ENCODE data around the gene LMO7. TPM values are rescaled to one million over a fixed set of nuclear protein-coding genes. Genes with fewer than 3 reads are reported as not detected.

The LMO7 gene
- total RNA-seq, 1 experiment from 2014 or later: 11.8 TPM

GRCh38 chr13:75744127-75744526 is 108.0 kb downstream of the LMO7 start:
- Histone ChIP-seq H3K36me3 (ENCODE audit: control insufficient read depth, insufficient read depth, low read length) (no peaks in the 10 kb centered on the region), H3K27ac (ENCODE audit: low read length) (no peak overlapping the region), H3K4me3 (ENCODE audit: low read depth in 2 of 2, low read length in 2 of 2) (no peak overlapping the region), H3K27me3 (ENCODE audit: control insufficient read depth, insufficient read depth, low read length) (no peaks in the 10 kb centered on the region), H3K9me3 (ENCODE audit: control insufficient read depth, insufficient read depth, low read depth, low read length) (no peaks in the 10 kb centered on the region), H3K4me1 (ENCODE audit: control insufficient read depth, insufficient read depth, low read length) (no peaks in the 10 kb centered on the region)
- ChIA-PET POLR2A (no interaction called here), CTCF (no interaction called here)
- no peak for ATAC-seq
- DNase-seq (ENCODE audit: low read depth, low spot score): no peak
- in situ Hi-C loops (cut with HindIII; ENCODE audit: low pct_unique_long_range_greater_than_20kb, low sequenced_read_pairs) (no loop called here), intact Hi-C loops (cut with micrococcal nuclease; ENCODE audit: unreplicated experiment) (no loop called here)
- no peak for TF ChIP-seq TCF7L2 (IDR thresholded peaks at IDR 0.05; ENCODE audit: low read depth, low read length)
- no peak for TF ChIP-seq POLR2AphosphoS5 (IDR thresholded peaks at IDR 0.05; ENCODE audit: low read depth, low read length)
- TF ChIP-seq, protein P1, sequence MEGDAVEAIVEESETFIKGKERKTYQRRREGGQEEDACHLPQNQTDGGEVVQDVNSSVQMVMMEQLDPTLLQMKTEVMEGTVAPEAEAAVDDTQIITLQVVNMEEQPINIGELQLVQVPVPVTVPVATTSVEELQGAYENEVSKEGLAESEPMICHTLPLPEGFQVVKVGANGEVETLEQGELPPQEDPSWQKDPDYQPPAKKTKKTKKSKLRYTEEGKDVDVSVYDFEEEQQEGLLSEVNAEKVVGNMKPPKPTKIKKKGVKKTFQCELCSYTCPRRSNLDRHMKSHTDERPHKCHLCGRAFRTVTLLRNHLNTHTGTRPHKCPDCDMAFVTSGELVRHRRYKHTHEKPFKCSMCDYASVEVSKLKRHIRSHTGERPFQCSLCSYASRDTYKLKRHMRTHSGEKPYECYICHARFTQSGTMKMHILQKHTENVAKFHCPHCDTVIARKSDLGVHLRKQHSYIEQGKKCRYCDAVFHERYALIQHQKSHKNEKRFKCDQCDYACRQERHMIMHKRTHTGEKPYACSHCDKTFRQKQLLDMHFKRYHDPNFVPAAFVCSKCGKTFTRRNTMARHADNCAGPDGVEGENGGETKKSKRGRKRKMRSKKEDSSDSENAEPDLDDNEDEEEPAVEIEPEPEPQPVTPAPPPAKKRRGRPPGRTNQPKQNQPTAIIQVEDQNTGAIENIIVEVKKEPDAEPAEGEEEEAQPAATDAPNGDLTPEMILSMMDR (IDR thresholded peaks at IDR 0.05): no peak
- no peak for TF ChIP-seq SIN3A (IDR thresholded peaks at IDR 0.05; ENCODE audit: borderline replicate concordance, insufficient read depth, low read depth, low read length)
- no peak for TF ChIP-seq REST (IDR thresholded peaks at IDR 0.05; ENCODE audit: insufficient read depth in 1 of 2, low read depth in 2 of 2, low read length in 1 of 2)
- BruUV-seq (replicated peaks): no TSS peak

DNA sequence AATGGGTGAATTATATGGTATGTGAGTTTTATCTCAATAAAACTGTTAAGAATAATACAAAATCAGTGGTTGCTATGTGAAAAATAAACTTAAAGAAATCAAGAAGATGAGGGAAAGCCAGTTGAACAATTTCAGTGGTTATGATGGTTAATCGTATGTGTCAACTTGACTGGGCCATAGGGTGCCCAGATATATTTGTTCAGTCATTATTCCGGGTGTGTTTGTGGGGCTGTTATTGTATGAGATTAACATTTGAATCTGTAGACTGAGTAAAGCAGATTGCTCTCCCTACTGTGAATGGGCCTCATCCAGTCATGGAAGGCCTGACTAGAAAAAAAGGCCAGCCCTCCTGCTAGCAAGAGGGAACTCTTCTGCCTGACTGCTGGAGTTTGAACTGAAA is 109.3 kb downstream of the LMO7 start:
- DNase-seq (ENCODE audit: low read depth, low spot score): no peak
- TF ChIP-seq, protein P1 (IDR thresholded peaks at IDR 0.05): no peak
- TF ChIP-seq TCF7L2 (IDR thresholded peaks at IDR 0.05; ENCODE audit: low read depth, low read length): no peak
- no peak for TF ChIP-seq POLR2AphosphoS5 (IDR thresholded peaks at IDR 0.05; ENCODE audit: low read depth, low read length)
- TF ChIP-seq SIN3A (IDR thresholded peaks at IDR 0.05; ENCODE audit: borderline replicate concordance, insufficient read depth, low read depth, low read length): no peak
- no peak for TF ChIP-seq REST (IDR thresholded peaks at IDR 0.05; ENCODE audit: insufficient read depth in 1 of 2, low read depth in 2 of 2, low read length in 1 of 2)
- BruUV-seq (replicated peaks): no TSS peak
- Histone ChIP-seq H3K27me3 (ENCODE audit: control insufficient read depth, insufficient read depth, low read length) (no peaks in the 10 kb centered on the region), H3K9me3 (ENCODE audit: control insufficient read depth, insufficient read depth, low read depth, low read length) (no peaks in the 10 kb centered on the region), H3K36me3 (ENCODE audit: control insufficient read depth, insufficient read depth, low read length) (no peaks in the 10 kb centered on the region), H3K4me1 (ENCODE audit: control insufficient read depth, insufficient read depth, low read length) (no peaks in the 10 kb centered on the region), H3K27ac (ENCODE audit: low read length) (no peak overlapping the region), H3K4me3 (ENCODE audit: low read depth in 2 of 2, low read length in 2 of 2) (no peak overlapping the region)
- in situ Hi-C loops (cut with HindIII; ENCODE audit: low pct_unique_long_range_greater_than_20kb, low sequenced_read_pairs) (no loop called here), intact Hi-C loops (cut with micrococcal nuclease; ENCODE audit: unreplicated experiment) (no loop called here)
- CTCF ChIA-PET: no interaction called here
- POLR2A ChIA-PET: interaction anchor here (0.6 kb wide), 1 partner anchor 1160 kb away, joined by 4 read pairs; no protein-coding TSS in a partner anchor
- no peak for ATAC-seq

Data from Panc1 (cell line).